ENCODE results near the gene GAS7.

DNA sequence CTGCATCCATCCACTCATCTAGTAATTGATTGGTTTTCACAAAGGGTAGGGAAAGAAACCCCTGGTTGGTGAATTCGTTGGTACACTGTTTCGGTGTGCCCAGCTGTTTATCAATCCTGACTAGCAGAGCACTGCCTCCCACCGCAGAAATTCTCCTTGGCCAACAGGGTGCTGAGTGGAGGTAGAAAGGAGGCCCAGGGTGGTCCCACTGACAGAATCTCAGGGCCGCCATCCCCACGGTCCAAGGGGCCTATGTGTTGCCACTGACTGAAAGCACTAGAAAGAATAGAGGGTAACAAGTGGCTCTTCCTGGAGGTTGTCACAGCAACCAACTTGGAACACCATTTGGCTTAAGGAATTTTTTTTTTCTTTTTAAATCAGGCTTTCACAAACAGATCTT is 284.9 kb downstream of the GAS7 start:
- TF ChIP-seq, protein P1, sequence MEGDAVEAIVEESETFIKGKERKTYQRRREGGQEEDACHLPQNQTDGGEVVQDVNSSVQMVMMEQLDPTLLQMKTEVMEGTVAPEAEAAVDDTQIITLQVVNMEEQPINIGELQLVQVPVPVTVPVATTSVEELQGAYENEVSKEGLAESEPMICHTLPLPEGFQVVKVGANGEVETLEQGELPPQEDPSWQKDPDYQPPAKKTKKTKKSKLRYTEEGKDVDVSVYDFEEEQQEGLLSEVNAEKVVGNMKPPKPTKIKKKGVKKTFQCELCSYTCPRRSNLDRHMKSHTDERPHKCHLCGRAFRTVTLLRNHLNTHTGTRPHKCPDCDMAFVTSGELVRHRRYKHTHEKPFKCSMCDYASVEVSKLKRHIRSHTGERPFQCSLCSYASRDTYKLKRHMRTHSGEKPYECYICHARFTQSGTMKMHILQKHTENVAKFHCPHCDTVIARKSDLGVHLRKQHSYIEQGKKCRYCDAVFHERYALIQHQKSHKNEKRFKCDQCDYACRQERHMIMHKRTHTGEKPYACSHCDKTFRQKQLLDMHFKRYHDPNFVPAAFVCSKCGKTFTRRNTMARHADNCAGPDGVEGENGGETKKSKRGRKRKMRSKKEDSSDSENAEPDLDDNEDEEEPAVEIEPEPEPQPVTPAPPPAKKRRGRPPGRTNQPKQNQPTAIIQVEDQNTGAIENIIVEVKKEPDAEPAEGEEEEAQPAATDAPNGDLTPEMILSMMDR (IDR thresholded peaks at IDR 0.05) = no peak
- TF ChIP-seq POLR2A (IDR thresholded peaks at IDR 0.05) = no peak
